GM12874 (cell line): ENCODE data around the gene ESPL1.

Source experiments
- CTCF ChIP-seq: IDR thresholded peaks from 2 replicates; pipeline ENCODE4 v1.5.1; 2011; ENCODE audit warnings: low read depth, mild to moderate bottlenecking, control low read depth, low read length, moderate library complexity; ENCODE audit not compliant: insufficient read depth

ESPL1 gene

GRCh38 chr12:53267999-53268629, at the start of gene ESPL1:
ESPL1 (plus strand) TSS chr12:53268299; CDS start chr12:53268767, 468 bp downstream.
- peak; percentile 63 for TF ChIP-seq CTCF

GRCh38 chr12:53218551-53219291, 49.4 kb upstream of the ESPL1 start:
- no peak for TF ChIP-seq CTCF

GRCh38 chr12:53219292-53219955, 48.7 kb upstream of the ESPL1 start:
- no peak for TF ChIP-seq CTCF

GRCh38 chr12:53219956-53220693, 48.0 kb upstream of the ESPL1 start:
- no peak for TF ChIP-seq CTCF

GRCh38 chr12:53220694-53221202, 47.4 kb upstream of the ESPL1 start:
- no peak for TF ChIP-seq CTCF

- TF ChIP-seq CTCF = peak; percentile 48
Observed at GRCh38 chr12:53221203-53222080, 46.7 kb upstream of the ESPL1 start.
